ENCODE measurements around the gene ACTL10.
A peak's percentile ranks its signal among the peaks of the same experiment; 100 is the strongest.

Gene ACTL10

DNA sequence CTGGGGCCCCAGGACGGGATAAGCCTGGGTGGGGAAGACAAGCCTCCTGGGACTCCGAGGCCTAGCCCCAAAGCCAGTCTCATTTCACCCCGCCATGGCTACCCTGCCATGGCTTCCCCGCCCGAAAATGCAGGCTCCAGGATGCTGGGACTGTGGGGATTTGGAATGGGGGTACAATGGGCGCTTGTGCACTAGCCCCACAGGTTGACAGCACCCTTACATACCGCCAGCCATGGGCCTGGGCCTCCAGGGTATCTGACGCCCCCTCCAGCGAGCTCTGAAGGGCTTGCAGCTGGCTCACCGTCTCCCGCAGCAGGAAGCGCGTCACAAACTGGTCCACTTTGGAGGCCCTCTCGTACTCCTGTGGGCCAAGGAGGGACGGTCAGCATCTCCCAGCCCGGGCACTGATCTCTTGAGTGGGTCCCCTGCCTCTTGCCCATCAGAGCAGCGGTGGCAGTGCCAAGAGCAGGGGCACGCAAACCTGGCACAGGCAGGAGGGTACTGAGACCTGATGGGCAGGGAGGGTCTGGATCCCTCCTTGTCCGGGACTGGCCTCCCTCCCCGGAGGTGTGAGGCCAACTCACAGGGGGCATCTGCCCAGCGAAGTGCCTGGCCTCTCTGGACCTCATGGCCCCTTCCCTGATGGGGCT is 6.6 kb upstream of the ACTL10 start:
- CTCF ChIA-PET = no interaction called here

DNA sequence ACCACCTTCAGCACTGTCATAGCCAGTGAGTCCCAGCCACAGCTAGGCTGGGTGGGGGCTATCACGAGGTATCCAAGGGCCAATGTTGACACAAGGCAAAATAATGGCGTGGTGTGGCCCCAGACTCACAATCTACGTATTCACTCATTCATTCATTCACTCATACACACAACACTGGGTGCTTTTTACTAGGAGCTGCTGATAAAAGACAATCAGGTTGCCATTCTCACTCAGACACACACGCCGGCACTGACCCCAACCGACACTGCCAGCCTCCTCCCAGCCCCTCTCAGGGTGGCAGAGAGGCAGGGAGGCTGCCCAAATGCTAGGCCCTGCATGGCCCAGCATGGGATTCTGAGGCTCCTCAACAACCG is 6.1 kb upstream of the ACTL10 start:
- CTCF ChIA-PET = no interaction called here
- no peak overlapping the region for H3K4me3 ChIP-seq (ENCODE audit: low read depth, low read length)
- no peaks in the 10 kb centered on the region for H3K9me3 ChIP-seq (ENCODE audit: control insufficient read depth, insufficient read depth, low read depth, low read length)
- H3K27ac ChIP-seq (ENCODE audit: extremely low read depth, low read depth, low read length) = no peak overlapping the region
- TF ChIP-seq, protein P1, sequence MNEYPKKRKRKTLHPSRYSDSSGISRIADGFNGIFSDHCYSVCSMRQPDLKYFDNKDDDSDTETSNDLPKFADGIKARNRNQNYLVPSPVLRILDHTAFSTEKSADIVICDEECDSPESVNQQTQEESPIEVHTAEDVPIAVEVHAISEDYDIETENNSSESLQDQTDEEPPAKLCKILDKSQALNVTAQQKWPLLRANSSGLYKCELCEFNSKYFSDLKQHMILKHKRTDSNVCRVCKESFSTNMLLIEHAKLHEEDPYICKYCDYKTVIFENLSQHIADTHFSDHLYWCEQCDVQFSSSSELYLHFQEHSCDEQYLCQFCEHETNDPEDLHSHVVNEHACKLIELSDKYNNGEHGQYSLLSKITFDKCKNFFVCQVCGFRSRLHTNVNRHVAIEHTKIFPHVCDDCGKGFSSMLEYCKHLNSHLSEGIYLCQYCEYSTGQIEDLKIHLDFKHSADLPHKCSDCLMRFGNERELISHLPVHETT (tag by site-specific recombination; IDR thresholded peaks at IDR 0.05) = no peak
- no peak for TF ChIP-seq ZNF169 (tag by site-specific recombination; IDR thresholded peaks at IDR 0.05)
- no peak for TF ChIP-seq ZNF112 (tag by site-specific recombination; IDR thresholded peaks at IDR 0.05)
- no peak for TF ChIP-seq ZNF394 (tag by site-specific recombination; IDR thresholded peaks at IDR 0.05; ENCODE audit: borderline replicate concordance)
- no peak for TF ChIP-seq ZNF2 (tag by site-specific recombination; IDR thresholded peaks at IDR 0.05)
- TF ChIP-seq OVOL3 (tag by site-specific recombination; IDR thresholded peaks at IDR 0.05) = no peak
- TF ChIP-seq YY2 (tag by site-specific recombination; IDR thresholded peaks at IDR 0.05) = no peak
- TF ChIP-seq ZNF138 (tag by site-specific recombination; IDR thresholded peaks at IDR 0.05; ENCODE audit: borderline replicate concordance) = no peak
- no peak for TF ChIP-seq ZFP69B (tag by site-specific recombination; IDR thresholded peaks at IDR 0.05)
- TF ChIP-seq, protein P2, sequence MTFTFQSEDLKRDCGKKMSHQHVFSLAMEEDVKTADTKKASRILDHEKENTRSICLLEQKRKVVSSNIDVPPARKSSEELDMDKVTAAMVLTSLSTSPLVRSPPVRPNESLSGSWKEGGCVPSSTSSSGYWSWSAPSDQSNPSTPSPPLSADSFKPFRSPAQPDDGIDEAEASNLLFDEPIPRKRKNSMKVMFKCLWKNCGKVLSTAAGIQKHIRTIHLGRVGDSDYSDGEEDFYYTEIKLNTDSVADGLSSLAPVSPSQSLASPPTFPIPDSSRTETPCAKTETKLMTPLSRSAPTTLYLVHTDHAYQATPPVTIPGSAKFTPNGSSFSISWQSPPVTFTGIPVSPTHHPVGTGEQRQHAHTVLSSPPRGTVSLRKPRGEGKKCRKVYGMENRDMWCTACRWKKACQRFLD (tag by site-specific recombination; IDR thresholded peaks at IDR 0.05) = no peak
- no peak for TF ChIP-seq EGR2 (tag by site-specific recombination; IDR thresholded peaks at IDR 0.05; ENCODE audit: low read depth)
- TF ChIP-seq ZFP37 (tag by site-specific recombination; IDR thresholded peaks at IDR 0.05) = no peak
- TF ChIP-seq, protein P3, sequence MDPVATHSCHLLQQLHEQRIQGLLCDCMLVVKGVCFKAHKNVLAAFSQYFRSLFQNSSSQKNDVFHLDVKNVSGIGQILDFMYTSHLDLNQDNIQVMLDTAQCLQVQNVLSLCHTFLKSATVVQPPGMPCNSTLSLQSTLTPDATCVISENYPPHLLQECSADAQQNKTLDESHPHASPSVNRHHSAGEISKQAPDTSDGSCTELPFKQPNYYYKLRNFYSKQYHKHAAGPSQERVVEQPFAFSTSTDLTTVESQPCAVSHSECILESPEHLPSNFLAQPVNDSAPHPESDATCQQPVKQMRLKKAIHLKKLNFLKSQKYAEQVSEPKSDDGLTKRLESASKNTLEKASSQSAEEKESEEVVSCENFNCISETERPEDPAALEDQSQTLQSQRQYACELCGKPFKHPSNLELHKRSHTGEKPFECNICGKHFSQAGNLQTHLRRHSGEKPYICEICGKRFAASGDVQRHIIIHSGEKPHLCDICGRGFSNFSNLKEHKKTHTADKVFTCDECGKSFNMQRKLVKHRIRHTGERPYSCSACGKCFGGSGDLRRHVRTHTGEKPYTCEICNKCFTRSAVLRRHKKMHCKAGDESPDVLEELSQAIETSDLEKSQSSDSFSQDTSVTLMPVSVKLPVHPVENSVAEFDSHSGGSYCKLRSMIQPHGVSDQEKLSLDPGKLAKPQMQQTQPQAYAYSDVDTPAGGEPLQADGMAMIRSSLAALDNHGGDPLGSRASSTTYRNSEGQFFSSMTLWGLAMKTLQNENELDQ (tag by site-specific recombination; IDR thresholded peaks at IDR 0.05; ENCODE audit: low read depth) = no peak
- no peak for TF ChIP-seq BCL11B (tag by site-specific recombination; IDR thresholded peaks at IDR 0.05; ENCODE audit: low read depth)
- TF ChIP-seq, protein P4, sequence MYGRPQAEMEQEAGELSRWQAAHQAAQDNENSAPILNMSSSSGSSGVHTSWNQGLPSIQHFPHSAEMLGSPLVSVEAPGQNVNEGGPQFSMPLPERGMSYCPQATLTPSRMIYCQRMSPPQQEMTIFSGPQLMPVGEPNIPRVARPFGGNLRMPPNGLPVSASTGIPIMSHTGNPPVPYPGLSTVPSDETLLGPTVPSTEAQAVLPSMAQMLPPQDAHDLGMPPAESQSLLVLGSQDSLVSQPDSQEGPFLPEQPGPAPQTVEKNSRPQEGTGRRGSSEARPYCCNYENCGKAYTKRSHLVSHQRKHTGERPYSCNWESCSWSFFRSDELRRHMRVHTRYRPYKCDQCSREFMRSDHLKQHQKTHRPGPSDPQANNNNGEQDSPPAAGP (tag by site-specific recombination; IDR thresholded peaks at IDR 0.05) = no peak
- TF ChIP-seq FEZF1 (tag by site-specific recombination; IDR thresholded peaks at IDR 0.05) = no peak
- no peak for TF ChIP-seq HOXA7 (CRISPR knock-in tag; IDR thresholded peaks at IDR 0.05; ENCODE audit: borderline replicate concordance)
- TF ChIP-seq, protein P5, sequence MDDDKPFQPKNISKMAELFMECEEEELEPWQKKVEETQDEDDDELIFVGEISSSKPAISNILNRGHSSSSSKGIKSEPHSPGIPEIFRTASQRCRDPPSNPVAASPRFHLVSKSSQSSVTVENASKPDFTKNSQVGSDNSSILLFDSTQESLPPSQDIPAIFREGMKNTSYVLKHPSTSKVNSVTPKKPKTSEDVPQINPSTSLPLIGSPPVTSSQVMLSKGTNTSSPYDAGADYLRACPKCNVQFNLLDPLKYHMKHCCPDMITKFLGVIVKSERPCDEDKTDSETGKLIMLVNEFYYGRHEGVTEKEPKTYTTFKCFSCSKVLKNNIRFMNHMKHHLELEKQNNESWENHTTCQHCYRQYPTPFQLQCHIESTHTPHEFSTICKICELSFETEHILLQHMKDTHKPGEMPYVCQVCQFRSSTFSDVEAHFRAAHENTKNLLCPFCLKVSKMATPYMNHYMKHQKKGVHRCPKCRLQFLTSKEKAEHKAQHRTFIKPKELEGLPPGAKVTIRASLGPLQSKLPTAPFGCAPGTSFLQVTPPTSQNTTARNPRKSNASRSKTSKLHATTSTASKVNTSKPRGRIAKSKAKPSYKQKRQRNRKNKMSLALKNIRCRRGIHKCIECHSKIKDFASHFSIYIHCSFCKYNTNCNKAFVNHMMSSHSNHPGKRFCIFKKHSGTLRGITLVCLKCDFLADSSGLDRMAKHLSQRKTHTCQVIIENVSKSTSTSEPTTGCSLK (tag by site-specific recombination; IDR thresholded peaks at IDR 0.05) = no peak
- TF ChIP-seq, protein P6, sequence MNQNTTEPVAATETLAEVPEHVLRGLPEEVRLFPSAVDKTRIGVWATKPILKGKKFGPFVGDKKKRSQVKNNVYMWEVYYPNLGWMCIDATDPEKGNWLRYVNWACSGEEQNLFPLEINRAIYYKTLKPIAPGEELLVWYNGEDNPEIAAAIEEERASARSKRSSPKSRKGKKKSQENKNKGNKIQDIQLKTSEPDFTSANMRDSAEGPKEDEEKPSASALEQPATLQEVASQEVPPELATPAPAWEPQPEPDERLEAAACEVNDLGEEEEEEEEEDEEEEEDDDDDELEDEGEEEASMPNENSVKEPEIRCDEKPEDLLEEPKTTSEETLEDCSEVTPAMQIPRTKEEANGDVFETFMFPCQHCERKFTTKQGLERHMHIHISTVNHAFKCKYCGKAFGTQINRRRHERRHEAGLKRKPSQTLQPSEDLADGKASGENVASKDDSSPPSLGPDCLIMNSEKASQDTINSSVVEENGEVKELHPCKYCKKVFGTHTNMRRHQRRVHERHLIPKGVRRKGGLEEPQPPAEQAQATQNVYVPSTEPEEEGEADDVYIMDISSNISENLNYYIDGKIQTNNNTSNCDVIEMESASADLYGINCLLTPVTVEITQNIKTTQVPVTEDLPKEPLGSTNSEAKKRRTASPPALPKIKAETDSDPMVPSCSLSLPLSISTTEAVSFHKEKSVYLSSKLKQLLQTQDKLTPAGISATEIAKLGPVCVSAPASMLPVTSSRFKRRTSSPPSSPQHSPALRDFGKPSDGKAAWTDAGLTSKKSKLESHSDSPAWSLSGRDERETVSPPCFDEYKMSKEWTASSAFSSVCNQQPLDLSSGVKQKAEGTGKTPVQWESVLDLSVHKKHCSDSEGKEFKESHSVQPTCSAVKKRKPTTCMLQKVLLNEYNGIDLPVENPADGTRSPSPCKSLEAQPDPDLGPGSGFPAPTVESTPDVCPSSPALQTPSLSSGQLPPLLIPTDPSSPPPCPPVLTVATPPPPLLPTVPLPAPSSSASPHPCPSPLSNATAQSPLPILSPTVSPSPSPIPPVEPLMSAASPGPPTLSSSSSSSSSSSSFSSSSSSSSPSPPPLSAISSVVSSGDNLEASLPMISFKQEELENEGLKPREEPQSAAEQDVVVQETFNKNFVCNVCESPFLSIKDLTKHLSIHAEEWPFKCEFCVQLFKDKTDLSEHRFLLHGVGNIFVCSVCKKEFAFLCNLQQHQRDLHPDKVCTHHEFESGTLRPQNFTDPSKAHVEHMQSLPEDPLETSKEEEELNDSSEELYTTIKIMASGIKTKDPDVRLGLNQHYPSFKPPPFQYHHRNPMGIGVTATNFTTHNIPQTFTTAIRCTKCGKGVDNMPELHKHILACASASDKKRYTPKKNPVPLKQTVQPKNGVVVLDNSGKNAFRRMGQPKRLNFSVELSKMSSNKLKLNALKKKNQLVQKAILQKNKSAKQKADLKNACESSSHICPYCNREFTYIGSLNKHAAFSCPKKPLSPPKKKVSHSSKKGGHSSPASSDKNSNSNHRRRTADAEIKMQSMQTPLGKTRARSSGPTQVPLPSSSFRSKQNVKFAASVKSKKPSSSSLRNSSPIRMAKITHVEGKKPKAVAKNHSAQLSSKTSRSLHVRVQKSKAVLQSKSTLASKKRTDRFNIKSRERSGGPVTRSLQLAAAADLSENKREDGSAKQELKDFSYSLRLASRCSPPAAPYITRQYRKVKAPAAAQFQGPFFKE (tag by site-specific recombination; IDR thresholded peaks at IDR 0.05; ENCODE audit: borderline replicate concordance) = no peak
- no peak for TF ChIP-seq ZNF658 (tag by site-specific recombination; IDR thresholded peaks at IDR 0.05)
- no peaks in the 10 kb centered on the region for H3K4me1 ChIP-seq (ENCODE audit: control insufficient read depth, insufficient read depth, low read length)
- H3K36me3 ChIP-seq (ENCODE audit: control insufficient read depth in 2 of 2, insufficient read depth in 1 of 2, low read length in 2 of 2) = peaks cover 0 to 47% of the 10 kb centered on the region in 2 experiments; a peak in 1 of 3 replicates
- POLR2A ChIA-PET = no interaction called here

More for the DNA sequence above, 6.6 kb upstream of the ACTL10 start:
- Histone ChIP-seq H3K4me1 (ENCODE audit: control insufficient read depth, insufficient read depth, low read length) (no peaks in the 10 kb centered on the region), H3K27ac (ENCODE audit: extremely low read depth, low read depth, low read length) (no peak overlapping the region), H3K4me3 (ENCODE audit: low read depth, low read length) (no peak overlapping the region), H3K36me3 (ENCODE audit: control insufficient read depth in 2 of 2, insufficient read depth in 1 of 2, low read length in 2 of 2) (peaks cover 0 to 47% of the 10 kb centered on the region in 2 experiments; a peak in 1 of 3 replicates), H3K9me3 (ENCODE audit: control insufficient read depth, insufficient read depth, low read depth, low read length) (no peaks in the 10 kb centered on the region)
- TF ChIP-seq ZNF211 (tag by site-specific recombination; IDR thresholded peaks at IDR 0.05; ENCODE audit: low read depth) (no peak), ZNF600 (tag by site-specific recombination; IDR thresholded peaks at IDR 0.05) (peak; percentile 28; the same call in 1 of the 2 replicates)
- POLR2A ChIA-PET = no interaction called here
